ENCODE measurements around the gene VAT1. TPM values are rescaled to one million over a fixed set of nuclear protein-coding genes. Genes with fewer than 3 reads are reported as not detected.
"Not testable (repeated sequence)": the region's sequence is repeated elsewhere in the genome, so short reads cannot be mapped to it uniquely, and the experiment has no call there.

Gene VAT1
- total RNA-seq, 1 donor from 2014 or later, result 413 TPM

DNA sequence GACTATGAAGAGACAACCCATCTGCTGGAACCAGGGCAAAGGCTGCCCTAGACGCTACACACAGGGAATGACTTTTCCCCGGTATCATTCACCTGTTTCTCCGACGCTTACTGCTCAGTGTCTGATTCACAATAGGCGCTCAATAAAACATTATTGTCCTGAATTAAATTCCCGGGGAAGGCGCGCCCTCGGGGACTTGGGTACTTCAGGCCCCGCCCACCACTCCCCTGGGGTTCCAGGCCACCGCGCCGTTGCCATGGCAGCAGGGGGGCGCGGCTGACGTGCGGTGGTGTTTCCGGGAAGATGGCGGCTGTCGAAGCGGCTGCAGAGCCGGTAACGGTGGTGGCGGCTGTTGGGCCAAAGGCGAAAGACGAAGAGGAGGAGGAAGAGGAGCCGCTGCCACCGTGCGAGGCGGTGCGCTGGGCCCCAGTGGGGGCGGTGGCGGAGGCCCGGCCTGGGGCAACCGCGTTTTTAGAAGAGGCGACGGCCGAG, 41.9 kb downstream of the VAT1 start, which contains the start of gene RUNDC1:
RUNDC1 (plus strand) TSS at position 292 of the 492 bp plus-strand sequence; CDS start at position 304, 12 bp downstream.
- Mint-ChIP-seq H3K4me3 (ENCODE audit: unreplicated experiment) (peak within 1 kb of the TSS; percentile 100), H3K36me3 (ENCODE audit: unreplicated experiment) (no peaks in the 10 kb centered on the region), H3K27ac (ENCODE audit: unreplicated experiment) (peak within 1 kb of the TSS; percentile 72), H3K9me3 (ENCODE audit: unreplicated experiment) (peaks cover 1% of the 10 kb centered on the region), H3K4me1 (ENCODE audit: low read depth, unreplicated experiment) (peaks cover 9% of the 10 kb centered on the region), H3K27me3 (ENCODE audit: unreplicated experiment) (peaks cover 5% of the 10 kb centered on the region)
- TF ChIP-seq, protein P1, sequence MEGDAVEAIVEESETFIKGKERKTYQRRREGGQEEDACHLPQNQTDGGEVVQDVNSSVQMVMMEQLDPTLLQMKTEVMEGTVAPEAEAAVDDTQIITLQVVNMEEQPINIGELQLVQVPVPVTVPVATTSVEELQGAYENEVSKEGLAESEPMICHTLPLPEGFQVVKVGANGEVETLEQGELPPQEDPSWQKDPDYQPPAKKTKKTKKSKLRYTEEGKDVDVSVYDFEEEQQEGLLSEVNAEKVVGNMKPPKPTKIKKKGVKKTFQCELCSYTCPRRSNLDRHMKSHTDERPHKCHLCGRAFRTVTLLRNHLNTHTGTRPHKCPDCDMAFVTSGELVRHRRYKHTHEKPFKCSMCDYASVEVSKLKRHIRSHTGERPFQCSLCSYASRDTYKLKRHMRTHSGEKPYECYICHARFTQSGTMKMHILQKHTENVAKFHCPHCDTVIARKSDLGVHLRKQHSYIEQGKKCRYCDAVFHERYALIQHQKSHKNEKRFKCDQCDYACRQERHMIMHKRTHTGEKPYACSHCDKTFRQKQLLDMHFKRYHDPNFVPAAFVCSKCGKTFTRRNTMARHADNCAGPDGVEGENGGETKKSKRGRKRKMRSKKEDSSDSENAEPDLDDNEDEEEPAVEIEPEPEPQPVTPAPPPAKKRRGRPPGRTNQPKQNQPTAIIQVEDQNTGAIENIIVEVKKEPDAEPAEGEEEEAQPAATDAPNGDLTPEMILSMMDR (IDR thresholded peaks at IDR 0.05; ENCODE audit: partially characterized antibody, unreplicated experiment), result no peak
- DNase-seq, result peak; percentile 96

- TF ChIP-seq, protein P1 (IDR thresholded peaks at IDR 0.05; ENCODE audit: partially characterized antibody, unreplicated experiment), result no peak
- Mint-ChIP-seq H3K9me3 (ENCODE audit: unreplicated experiment) (peaks cover 1% of the 10 kb centered on the region), H3K4me1 (ENCODE audit: low read depth, unreplicated experiment) (peaks cover 9% of the 10 kb centered on the region), H3K27me3 (ENCODE audit: unreplicated experiment) (peaks cover 7% of the 10 kb centered on the region), H3K4me3 (ENCODE audit: unreplicated experiment) (peak within 1 kb of the TSS; percentile 100), H3K36me3 (ENCODE audit: unreplicated experiment) (no peaks in the 10 kb centered on the region), H3K27ac (ENCODE audit: unreplicated experiment) (peak within 1 kb of the TSS; percentile 50)
- DNase-seq, result peak; percentile 26
These were observed 42.5 kb downstream of the VAT1 start, which contains the start of gene PTGES3L for GRCh38 chr17:42979511-42980273. TSS of gene PTGES3L (minus strand) at chr17:42980080. CDS start at chr17:42980053, 27 bp downstream.

DNA sequence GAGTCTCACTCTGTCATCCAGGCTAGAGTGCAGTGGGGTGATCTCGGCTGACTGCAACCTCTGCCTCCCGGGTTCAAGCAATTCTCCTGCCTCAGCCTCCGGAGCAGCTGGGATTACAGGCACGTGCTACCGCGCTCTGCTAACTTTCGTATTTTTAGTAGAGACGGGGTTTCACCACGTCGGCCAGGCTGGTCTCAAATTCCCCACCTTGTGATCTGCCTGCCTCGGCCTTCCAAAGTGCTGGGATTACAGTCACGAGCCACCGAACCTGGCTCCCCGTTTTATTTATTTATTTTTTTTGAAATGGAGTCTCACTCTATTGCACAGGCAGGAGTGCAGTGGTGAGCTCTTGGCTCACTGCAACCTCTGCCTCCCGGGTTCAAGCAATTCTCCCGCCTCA, 46.5 kb downstream of the VAT1 start:
- H3K27ac Mint-ChIP-seq (ENCODE audit: unreplicated experiment); H3K36me3 Mint-ChIP-seq (ENCODE audit: unreplicated experiment); H3K27me3 Mint-ChIP-seq (ENCODE audit: unreplicated experiment); H3K4me1 Mint-ChIP-seq (ENCODE audit: low read depth, unreplicated experiment); DNase-seq; H3K4me3 Mint-ChIP-seq (ENCODE audit: unreplicated experiment); H3K9me3 Mint-ChIP-seq (ENCODE audit: unreplicated experiment): not testable (repeated sequence)

DNA sequence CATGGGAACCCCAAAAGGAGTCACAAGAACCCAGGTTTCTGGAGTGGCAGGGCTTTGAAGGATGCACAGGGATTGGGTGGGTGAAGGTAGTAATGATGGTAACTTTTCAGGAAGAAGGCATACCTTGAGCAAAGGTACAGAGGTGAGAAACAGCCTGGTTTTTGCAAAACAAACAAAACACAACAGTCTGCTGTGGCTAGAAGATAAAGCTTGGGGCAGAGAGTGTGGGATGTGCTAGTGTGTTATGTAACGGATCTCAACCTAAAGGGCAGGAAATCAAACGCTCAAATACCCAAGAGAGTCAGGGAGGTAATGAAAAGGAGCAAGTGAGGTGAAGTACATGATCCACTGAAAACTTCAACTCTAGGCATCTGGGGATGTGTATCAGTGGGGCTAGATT, 46.9 kb downstream of the VAT1 start:
- Mint-ChIP-seq H3K36me3 (ENCODE audit: unreplicated experiment) (no peaks in the 10 kb centered on the region), H3K27ac (ENCODE audit: unreplicated experiment) (no peak overlapping the region), H3K4me3 (ENCODE audit: unreplicated experiment) (no peak overlapping the region), H3K9me3 (ENCODE audit: unreplicated experiment) (peaks cover 1% of the 10 kb centered on the region), H3K27me3 (ENCODE audit: unreplicated experiment) (peaks cover 5% of the 10 kb centered on the region), H3K4me1 (ENCODE audit: low read depth, unreplicated experiment) (peaks cover 3% of the 10 kb centered on the region)
- TF ChIP-seq, protein P1 (IDR thresholded peaks at IDR 0.05; ENCODE audit: partially characterized antibody, unreplicated experiment), result no peak
- no peak for DNase-seq

DNA sequence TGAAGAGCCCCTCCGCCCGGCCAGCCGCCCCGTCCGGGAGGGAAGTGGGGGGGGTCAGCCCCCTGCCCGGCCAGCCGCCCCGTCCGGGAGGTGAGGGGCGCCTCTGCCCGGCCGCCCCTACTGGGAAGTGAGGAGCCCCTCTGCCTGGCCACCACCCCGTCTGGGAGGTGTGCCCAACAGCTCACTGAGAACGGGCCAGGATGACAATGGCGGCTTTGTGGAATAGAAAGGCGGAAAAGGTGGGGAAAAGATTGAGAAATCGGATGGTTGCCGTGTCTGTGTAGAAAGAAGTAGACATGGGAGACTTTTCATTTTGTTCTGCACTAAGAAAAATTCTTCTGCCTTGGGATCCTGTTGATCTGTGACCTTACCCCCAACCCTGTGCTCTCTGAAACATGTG, 48.9 kb downstream of the VAT1 start:
- not testable (repeated sequence) for H3K9me3 Mint-ChIP-seq (ENCODE audit: unreplicated experiment); H3K27me3 Mint-ChIP-seq (ENCODE audit: unreplicated experiment); H3K4me1 Mint-ChIP-seq (ENCODE audit: low read depth, unreplicated experiment); H3K27ac Mint-ChIP-seq (ENCODE audit: unreplicated experiment); H3K36me3 Mint-ChIP-seq (ENCODE audit: unreplicated experiment); H3K4me3 Mint-ChIP-seq (ENCODE audit: unreplicated experiment); DNase-seq

GRCh38 chr17:42971589-42971988, 50.6 kb downstream of the VAT1 start:
- Mint-ChIP-seq H3K27me3 (ENCODE audit: unreplicated experiment) (peaks cover 2% of the 10 kb centered on the region), H3K27ac (ENCODE audit: unreplicated experiment) (no peak overlapping the region), H3K4me3 (ENCODE audit: unreplicated experiment) (no peak overlapping the region), H3K4me1 (ENCODE audit: low read depth, unreplicated experiment) (no peaks in the 10 kb centered on the region), H3K36me3 (ENCODE audit: unreplicated experiment) (no peaks in the 10 kb centered on the region), H3K9me3 (ENCODE audit: unreplicated experiment) (no peaks in the 10 kb centered on the region)
- DNase-seq, result no peak
- TF ChIP-seq, protein P1 (IDR thresholded peaks at IDR 0.05; ENCODE audit: partially characterized antibody, unreplicated experiment), result no peak

Measured in glutamatergic neuron (in vitro differentiated cells).